GM19238 (cell line): ENCODE results near the gene UBA52.

Experiments
- DNase-seq: peaks from one replicate; pipeline ENCODE4 v3.0.0; 2011; ENCODE audit warnings: low spot score; ENCODE audit not compliant: insufficient read length

UBA52 gene

GRCh38 chr19:18608102-18608804, 36.6 kb downstream of the UBA52 start:
- no peak for DNase-seq

- DNase-seq = no peak
Observed at GRCh38 chr19:18608805-18609716, 37.4 kb downstream of the UBA52 start.

GRCh38 chr19:18609717-18610051, 38.0 kb downstream of the UBA52 start:
- no peak for DNase-seq

DNA sequence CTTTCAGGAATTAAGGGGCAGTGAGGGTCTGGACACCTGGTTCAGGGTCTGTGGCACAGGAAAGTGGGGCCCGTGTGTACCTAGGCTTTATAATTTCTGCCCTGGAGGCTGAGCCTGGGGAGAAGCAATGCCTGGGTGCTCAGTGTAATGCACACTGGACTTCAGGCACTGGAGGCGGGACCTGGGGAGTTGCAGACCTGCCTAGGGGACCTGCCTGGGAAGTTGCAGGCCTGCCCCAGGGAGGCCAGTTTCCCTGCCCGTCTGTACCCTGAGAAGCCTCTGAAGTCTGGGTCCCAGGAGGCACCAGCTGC, 38.5 kb downstream of the UBA52 start:
- no peak for DNase-seq

DNA sequence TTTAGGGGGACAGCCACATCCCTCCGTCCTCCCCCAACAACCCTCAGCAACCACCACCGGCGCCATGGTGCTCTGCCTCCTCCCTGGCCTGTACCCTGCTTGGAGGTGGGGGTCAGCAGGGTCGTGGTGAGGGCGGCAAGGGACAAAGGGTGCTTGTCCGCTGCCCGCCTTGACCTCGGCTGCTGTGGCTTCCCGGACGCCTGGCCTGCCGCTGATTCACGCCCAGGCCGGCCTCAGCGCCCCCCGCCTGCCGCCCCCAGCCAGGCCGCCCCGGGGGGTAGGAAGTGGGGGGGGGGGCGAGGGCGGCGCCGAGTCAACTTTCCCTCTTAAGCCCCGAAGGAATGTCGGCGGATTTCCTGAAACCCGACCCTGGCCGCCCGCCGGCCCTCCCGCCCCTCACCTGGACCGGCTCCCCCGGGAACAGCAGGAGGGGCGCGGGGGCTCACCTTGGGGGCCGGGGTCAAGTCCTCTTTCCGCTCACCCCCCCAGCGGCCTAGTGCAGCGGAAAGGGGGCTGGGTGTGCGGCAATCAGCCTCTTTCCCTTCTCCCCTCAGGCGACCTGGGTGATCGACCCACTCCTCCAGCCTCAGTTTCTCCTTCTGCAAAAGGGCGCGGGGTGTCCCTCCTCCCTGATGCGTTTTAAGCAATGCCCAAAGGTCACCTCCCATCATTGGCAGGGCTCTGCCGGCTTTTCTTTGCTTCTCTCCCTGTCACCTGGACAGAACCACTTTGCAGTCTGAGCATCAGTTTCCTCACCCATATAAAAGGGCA, 39.1 kb downstream of the UBA52 start:
- DNase-seq = no peak

GRCh38 chr19:18611327-18612050, 39.8 kb downstream of the UBA52 start:
- DNase-seq = no peak

DNA sequence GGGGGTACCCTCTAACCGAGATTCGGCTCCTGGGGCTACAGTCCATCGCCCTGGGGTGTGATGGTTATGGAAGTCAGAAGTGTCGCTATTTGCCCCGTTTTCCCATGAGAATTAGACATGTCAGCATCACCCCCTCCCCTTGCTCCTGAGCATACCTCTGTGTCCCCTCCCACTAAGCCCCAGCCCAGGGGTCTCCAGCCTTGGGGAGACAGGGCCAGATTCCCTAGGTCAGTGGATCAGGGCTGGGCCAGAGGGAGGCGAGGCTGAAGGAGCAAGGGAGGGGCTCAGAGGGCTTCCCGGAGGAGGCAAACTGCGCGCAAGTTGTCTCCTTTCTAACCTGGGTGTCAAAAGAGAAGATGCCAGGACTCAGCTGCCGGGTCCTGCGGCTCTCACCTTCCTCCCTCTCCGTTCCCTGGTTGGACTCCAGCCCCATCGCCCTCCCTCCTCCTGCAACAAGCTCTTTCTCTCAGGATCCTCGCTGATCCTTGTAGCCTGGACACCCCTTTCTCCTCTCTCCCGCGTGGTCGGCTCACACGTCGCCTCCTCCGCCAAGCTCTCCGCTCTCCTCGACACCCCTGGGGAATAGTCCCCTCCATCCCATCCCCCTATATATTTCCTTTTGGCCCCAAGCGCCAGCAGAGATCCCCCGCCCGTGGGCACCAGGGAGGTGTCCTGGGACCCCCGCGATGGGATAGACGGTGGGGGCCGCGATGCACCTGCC, 40.6 kb downstream of the UBA52 start:
- no peak for DNase-seq

DNA sequence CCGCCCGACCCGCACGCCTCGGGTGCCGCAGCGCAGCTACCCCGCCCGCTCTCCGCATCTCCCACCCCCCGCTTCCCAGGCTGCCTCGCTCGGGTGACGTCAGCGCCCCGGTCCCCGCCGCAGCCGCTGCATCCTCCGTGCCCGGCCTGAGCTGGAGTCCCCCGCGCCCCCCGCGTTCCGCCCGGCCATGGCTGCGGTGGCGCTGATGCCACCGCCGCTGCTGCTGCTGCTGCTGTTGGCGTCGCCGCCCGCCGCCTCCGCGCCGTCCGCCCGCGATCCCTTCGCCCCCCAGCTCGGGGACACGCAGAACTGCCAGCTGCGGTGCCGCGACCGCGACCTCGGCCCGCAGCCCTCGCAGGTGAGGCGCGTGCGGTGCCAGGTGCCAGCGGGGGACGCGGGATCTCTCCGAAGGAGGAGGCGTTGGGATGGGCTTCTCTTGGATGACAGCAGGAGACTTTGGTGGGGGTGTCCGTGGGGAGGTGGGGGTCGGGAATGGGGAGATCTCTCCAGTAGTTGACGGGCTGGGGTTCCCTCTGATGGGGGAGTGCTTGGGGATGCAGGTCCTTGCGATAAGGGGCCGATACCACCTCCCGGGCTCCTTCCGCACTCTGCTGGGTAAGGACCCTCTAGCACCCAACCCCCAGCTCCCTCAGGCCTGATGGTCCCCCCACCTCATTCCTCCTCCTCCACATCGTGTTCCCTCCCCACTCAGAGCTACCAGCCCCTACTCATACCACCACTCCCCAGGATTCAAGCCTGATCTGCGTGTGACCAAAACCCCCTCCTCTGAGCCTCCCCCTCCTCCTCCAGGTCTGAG, 41.3 kb downstream of the UBA52 start, which contains the start of gene TMEM59L:
TMEM59L (plus strand) TSS at position 99 of the 817 bp plus-strand sequence; CDS start at position 188, 89 bp downstream.
- DNase-seq = no peak

DNA sequence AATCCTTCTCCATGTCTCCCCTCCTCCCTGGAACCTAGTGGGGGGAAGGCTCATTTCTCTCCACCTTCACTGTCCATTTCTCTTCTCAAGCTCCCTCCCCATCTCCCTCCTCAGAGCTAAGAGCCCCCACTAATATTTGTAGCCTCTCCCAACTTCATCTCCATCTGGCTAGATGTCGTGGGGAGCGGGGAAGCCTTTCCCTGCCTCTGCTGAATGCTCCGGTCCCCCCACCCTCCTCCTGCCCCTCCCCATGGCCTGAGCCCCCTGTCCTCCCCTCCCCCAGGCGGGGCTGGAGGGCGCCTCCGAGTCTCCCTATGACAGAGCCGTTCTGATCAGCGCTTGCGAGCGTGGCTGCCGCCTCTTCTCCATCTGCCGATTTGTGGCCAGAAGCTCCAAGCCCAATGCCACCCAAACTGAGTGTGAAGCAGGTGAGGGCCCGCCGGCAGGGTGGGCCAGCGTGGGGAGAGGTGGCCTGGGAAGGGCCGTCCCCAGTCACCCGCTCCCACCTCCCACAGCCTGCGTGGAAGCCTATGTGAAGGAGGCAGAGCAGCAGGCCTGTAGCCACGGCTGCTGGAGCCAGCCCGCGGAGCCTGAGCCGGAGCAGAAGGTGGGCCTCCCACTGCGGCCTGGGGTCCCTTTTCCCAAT, 42.1 kb downstream of the UBA52 start:
- DNase-seq = no peak

- no peak for DNase-seq
Observed at GRCh38 chr19:18616023-18616422, 44.4 kb downstream of the UBA52 start.

- DNase-seq = no peak
Observed at GRCh38 chr19:18617562-18617961, 45.9 kb downstream of the UBA52 start.

GRCh38 chr19:18618236-18618635, 46.6 kb downstream of the UBA52 start:
- DNase-seq = no peak

- no peak for DNase-seq
Observed at GRCh38 chr19:18620311-18620710, 48.7 kb downstream of the UBA52 start.

DNA sequence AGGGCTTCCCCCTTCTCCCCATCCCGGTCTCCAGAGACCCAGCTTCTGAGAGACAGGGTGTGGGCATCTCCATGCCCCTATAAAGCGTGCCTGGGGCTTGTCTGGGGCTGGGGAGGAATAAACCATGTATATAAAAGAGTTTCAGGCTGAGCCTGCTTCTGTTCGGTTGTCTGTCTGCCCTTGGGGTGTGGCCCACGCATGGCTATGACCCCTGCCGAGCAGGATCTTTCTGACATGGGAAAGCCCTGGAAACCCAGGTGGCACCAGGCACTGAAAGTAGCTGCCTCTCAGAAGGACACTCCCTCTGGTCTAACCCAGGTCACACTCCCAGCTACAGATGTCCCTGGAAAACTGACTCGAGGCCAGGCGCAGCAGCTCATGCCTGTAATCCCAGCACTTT, 49.2 kb downstream of the UBA52 start:
- no peak for DNase-seq

GRCh38 chr19:18626906-18627305, 55.2 kb downstream of the UBA52 start:
- no peak for DNase-seq
